ENCODE measurements around the gene COL27A1.

COL27A1 gene

DNA sequence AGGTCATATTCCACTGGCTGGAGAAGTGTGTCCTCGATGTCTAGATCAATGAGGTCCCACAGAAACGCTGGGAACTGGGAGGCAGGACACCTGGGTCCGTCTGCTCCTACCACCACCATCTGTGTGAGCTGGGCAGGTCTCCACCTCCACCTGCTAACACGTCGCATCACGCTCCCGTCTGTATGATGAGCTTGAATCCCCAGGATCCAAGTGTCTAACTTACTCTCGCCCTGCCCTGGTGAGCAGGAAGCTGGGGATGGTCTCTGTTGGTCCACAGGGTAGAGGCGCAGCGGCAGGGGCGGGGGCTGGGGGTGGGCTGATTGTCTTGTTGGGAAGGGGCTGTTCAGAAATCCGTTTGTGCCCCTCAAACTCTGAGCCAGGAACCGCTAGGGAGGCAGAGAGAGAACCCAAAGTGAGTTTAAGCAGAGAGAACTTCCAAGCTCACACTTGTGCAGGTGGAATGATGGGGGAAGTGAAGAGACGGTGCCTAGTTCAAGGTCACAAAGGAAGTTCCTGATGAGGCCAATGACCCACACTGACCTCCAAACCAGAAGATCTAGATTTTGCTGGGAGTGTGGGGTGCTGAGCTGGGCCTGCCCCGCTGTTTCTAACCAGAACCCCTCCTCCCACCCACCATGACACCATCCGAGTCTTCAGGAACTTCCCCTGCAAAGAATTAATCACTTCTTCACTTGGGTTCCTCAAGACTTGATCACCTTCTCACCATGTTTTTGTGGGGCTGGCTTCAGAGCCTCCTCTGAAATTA lies 195.5 kb downstream of the COL27A1 start:
- no peaks in the 10 kb centered on the region for H3K9me3 ChIP-seq (ENCODE audit: insufficient read depth, low read length)
- no peak for TF ChIP-seq YY1 (IDR thresholded peaks at IDR 0.05; ENCODE audit: insufficient read depth, insufficient read length)
- TF ChIP-seq SUZ12 (IDR thresholded peaks at IDR 0.05; ENCODE audit: extremely low read depth, insufficient read depth, insufficient read length), result no peak
- TF ChIP-seq ZNF274 (IDR thresholded peaks at IDR 0.05; ENCODE audit: low read depth, low read length), result no peak
- H3K4me3 ChIP-seq (ENCODE audit: insufficient read length, low read depth), result no peak overlapping the region
- H3K4me1 ChIP-seq (ENCODE audit: insufficient read depth, insufficient read length), result peaks cover 13% of the 10 kb centered on the region
- H3K9ac ChIP-seq (ENCODE audit: insufficient read length, low read depth), result no peak overlapping the region
- no peaks in the 10 kb centered on the region for H3K27me3 ChIP-seq (ENCODE audit: insufficient read depth, insufficient read length)
- H3K36me3 ChIP-seq (ENCODE audit: insufficient read depth, insufficient read length, low read length), result peaks cover 68% of the 10 kb centered on the region
- no peak for DNase-seq (ENCODE audit: low read depth, low spot score)

DNA sequence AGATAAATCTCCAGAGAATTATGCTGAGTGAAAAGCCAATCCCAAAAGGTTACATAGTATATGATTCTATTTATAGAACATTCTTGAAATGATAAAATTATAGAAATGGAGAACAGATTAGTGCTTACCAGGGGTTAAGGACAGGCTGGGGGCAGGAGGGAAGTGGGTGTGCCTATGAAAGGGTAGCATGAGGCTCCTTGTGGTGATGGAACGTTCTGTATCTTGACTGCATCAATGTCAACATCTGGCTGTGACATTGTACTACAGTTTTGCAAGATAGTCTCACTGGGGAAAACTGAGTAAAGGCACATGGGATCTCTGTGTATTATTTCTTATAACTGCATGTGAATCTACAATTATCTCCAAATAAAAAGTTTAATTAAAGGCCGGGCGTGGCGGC lies 196.6 kb downstream of the COL27A1 start:
- peaks cover 13% of the 10 kb centered on the region for H3K4me1 ChIP-seq (ENCODE audit: insufficient read depth, insufficient read length)
- H3K4me3 ChIP-seq (ENCODE audit: insufficient read length, low read depth), result no peak overlapping the region
- no peak overlapping the region for H3K9ac ChIP-seq (ENCODE audit: insufficient read length, low read depth)
- no peaks in the 10 kb centered on the region for H3K9me3 ChIP-seq (ENCODE audit: insufficient read depth, low read length)
- no peak for DNase-seq (ENCODE audit: low read depth, low spot score)
- no peak for TF ChIP-seq YY1 (IDR thresholded peaks at IDR 0.05; ENCODE audit: insufficient read depth, insufficient read length)
- no peak for TF ChIP-seq ZNF274 (IDR thresholded peaks at IDR 0.05; ENCODE audit: low read depth, low read length)
- TF ChIP-seq SUZ12 (IDR thresholded peaks at IDR 0.05; ENCODE audit: extremely low read depth, insufficient read depth, insufficient read length), result no peak
- peaks cover 68% of the 10 kb centered on the region for H3K36me3 ChIP-seq (ENCODE audit: insufficient read depth, insufficient read length, low read length)
- H3K27me3 ChIP-seq (ENCODE audit: insufficient read depth, insufficient read length), result no peaks in the 10 kb centered on the region

DNA sequence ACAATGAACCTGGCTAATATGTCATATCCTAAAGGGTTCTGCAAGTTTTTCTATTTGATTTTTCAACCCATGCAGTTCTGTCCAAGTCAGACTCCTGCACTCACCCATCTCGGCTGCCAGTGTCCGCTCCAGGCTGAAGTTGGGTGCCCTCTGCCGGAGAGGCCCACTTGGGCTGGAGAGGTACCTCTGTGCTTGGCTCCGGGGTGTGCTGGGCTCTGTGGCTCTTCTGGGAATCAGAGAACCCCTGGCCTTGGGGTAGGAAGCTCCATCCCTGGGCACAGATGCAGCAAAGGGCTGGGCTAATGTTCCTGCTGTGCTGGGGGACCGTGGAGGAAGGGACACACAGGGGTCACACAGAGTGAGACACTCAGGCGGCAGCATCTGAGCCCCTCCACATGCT lies 200.5 kb downstream of the COL27A1 start:
- no peak for TF ChIP-seq YY1 (IDR thresholded peaks at IDR 0.05; ENCODE audit: insufficient read depth, insufficient read length)
- no peak for TF ChIP-seq ZNF274 (IDR thresholded peaks at IDR 0.05; ENCODE audit: low read depth, low read length)
- TF ChIP-seq SUZ12 (IDR thresholded peaks at IDR 0.05; ENCODE audit: extremely low read depth, insufficient read depth, insufficient read length), result no peak
- DNase-seq (ENCODE audit: low read depth, low spot score), result no peak
- H3K27me3 ChIP-seq (ENCODE audit: insufficient read depth, insufficient read length), result no peaks in the 10 kb centered on the region
- H3K9me3 ChIP-seq (ENCODE audit: insufficient read depth, low read length), result no peaks in the 10 kb centered on the region
- H3K36me3 ChIP-seq (ENCODE audit: insufficient read depth, insufficient read length, low read length), result peaks cover 72% of the 10 kb centered on the region
- H3K4me1 ChIP-seq (ENCODE audit: insufficient read depth, insufficient read length), result no peaks in the 10 kb centered on the region
- H3K9ac ChIP-seq (ENCODE audit: insufficient read length, low read depth), result no peak overlapping the region
- no peak overlapping the region for H3K4me3 ChIP-seq (ENCODE audit: insufficient read length, low read depth)

DNA sequence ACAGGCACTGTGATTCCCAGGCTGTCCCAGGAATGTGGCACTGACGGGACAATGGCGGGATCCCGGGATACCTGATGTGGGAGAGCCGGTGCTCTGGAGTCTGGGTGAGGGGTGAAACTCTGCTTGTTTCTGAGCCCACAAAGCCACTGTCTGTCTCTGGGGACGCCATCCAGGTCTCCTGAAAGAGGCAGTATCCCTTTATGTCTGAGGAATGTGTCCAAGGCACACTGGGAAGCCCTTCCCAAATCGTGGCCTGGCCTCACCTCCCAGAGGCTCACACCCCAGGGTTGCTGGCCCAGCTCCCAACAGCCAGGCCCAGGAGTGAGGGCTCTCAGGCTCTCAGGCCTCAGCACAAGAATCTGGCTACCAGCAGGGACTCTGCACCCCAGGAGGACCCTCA lies 201.5 kb downstream of the COL27A1 start:
- Histone ChIP-seq H3K9ac (ENCODE audit: insufficient read length, low read depth) (no peak overlapping the region), H3K4me3 (ENCODE audit: insufficient read length, low read depth) (no peak overlapping the region), H3K4me1 (ENCODE audit: insufficient read depth, insufficient read length) (no peaks in the 10 kb centered on the region), H3K36me3 (ENCODE audit: insufficient read depth, insufficient read length, low read length) (peaks cover 75% of the 10 kb centered on the region), H3K9me3 (ENCODE audit: insufficient read depth, low read length) (no peaks in the 10 kb centered on the region), H3K27me3 (ENCODE audit: insufficient read depth, insufficient read length) (no peaks in the 10 kb centered on the region)
- TF ChIP-seq ZNF274 (IDR thresholded peaks at IDR 0.05; ENCODE audit: low read depth, low read length) (no peak), YY1 (IDR thresholded peaks at IDR 0.05; ENCODE audit: insufficient read depth, insufficient read length) (no peak), SUZ12 (IDR thresholded peaks at IDR 0.05; ENCODE audit: extremely low read depth, insufficient read depth, insufficient read length) (no peak)
- DNase-seq (ENCODE audit: low read depth, low spot score), result no peak

DNA sequence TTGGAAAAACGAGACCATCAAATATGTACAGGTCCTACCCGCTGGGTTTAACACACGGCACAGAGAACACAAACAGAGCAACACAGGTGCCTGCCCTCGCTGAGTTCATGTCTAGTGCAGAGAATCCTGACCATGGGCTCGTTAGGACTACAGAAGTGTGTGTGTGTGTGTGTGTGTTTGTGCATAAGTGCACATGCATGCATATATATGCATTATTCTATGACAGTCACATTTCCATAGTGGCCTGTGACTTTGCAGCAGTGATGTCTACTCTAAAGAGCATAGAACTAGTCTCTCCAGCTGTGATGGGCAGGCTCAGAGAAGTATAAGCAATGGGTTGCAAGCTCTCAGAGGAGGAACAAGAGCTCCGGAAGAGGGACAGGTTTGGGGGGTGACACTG lies 202.0 kb downstream of the COL27A1 start:
- no peaks in the 10 kb centered on the region for H3K9me3 ChIP-seq (ENCODE audit: insufficient read depth, low read length)
- peaks cover 76% of the 10 kb centered on the region for H3K36me3 ChIP-seq (ENCODE audit: insufficient read depth, insufficient read length, low read length)
- TF ChIP-seq ZNF274 (IDR thresholded peaks at IDR 0.05; ENCODE audit: low read depth, low read length) (no peak), SUZ12 (IDR thresholded peaks at IDR 0.05; ENCODE audit: extremely low read depth, insufficient read depth, insufficient read length) (no peak), YY1 (IDR thresholded peaks at IDR 0.05; ENCODE audit: insufficient read depth, insufficient read length) (no peak)
- H3K4me3 ChIP-seq (ENCODE audit: insufficient read length, low read depth), result no peak overlapping the region
- no peaks in the 10 kb centered on the region for H3K27me3 ChIP-seq (ENCODE audit: insufficient read depth, insufficient read length)
- DNase-seq (ENCODE audit: low read depth, low spot score), result no peak
- H3K4me1 ChIP-seq (ENCODE audit: insufficient read depth, insufficient read length), result no peaks in the 10 kb centered on the region
- no peak overlapping the region for H3K9ac ChIP-seq (ENCODE audit: insufficient read length, low read depth)

DNA sequence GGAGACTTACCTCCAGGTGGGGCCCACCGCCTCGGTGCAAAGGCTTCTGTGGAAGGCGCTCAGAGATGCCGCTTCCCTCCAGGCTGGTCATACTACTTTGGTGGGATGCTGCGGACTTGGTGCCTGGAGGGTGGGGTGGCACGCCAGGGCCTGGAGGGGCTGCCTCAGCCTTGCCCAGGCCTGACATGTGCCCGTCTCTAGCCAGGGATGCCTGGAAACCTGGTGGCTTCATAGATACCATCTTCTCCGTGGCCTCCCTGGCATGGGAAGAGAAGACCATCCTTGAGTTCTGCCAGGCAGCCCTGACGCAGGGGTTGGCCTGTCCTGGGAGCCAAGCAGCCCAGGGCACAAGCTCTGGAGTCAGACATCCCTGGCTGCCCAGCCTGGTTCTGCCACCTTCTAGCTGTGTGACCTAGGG lies 202.6 kb downstream of the COL27A1 start:
- Histone ChIP-seq H3K9ac (ENCODE audit: insufficient read length, low read depth) (no peak overlapping the region), H3K9me3 (ENCODE audit: insufficient read depth, low read length) (no peaks in the 10 kb centered on the region), H3K27me3 (ENCODE audit: insufficient read depth, insufficient read length) (no peaks in the 10 kb centered on the region), H3K36me3 (ENCODE audit: insufficient read depth, insufficient read length, low read length) (peaks cover 80% of the 10 kb centered on the region), H3K4me3 (ENCODE audit: insufficient read length, low read depth) (no peak overlapping the region), H3K4me1 (ENCODE audit: insufficient read depth, insufficient read length) (no peaks in the 10 kb centered on the region)
- DNase-seq (ENCODE audit: low read depth, low spot score), result no peak
- TF ChIP-seq ZNF274 (IDR thresholded peaks at IDR 0.05; ENCODE audit: low read depth, low read length) (no peak), SUZ12 (IDR thresholded peaks at IDR 0.05; ENCODE audit: extremely low read depth, insufficient read depth, insufficient read length) (no peak), YY1 (IDR thresholded peaks at IDR 0.05; ENCODE audit: insufficient read depth, insufficient read length) (no peak)

DNA sequence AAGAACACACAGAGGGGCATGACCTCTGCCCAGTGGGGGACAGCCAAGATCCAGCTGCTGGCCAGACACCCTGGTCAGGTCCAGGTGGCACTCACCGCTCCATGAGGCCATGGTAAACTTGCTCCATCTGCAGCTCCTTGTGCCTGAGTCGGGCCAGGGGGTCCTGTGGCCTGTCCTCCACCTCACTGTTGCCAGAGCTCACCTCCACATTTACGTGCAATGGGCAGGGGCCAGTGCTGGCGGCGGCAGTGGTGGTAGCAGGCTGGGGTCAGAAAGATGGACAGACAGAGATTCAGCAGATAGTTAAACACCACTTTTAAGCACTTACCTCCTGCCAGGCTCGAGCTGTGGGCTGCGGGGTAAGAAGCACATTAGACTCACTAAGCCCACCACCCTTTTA lies 204.5 kb downstream of the COL27A1 start:
- Histone ChIP-seq H3K4me3 (ENCODE audit: insufficient read length, low read depth) (no peak overlapping the region), H3K9me3 (ENCODE audit: insufficient read depth, low read length) (no peaks in the 10 kb centered on the region), H3K4me1 (ENCODE audit: insufficient read depth, insufficient read length) (no peaks in the 10 kb centered on the region), H3K27me3 (ENCODE audit: insufficient read depth, insufficient read length) (no peaks in the 10 kb centered on the region), H3K9ac (ENCODE audit: insufficient read length, low read depth) (no peak overlapping the region), H3K36me3 (ENCODE audit: insufficient read depth, insufficient read length, low read length) (peaks cover 89% of the 10 kb centered on the region)
- no peak for DNase-seq (ENCODE audit: low read depth, low spot score)
- no peak for TF ChIP-seq SUZ12 (IDR thresholded peaks at IDR 0.05; ENCODE audit: extremely low read depth, insufficient read depth, insufficient read length)
- no peak for TF ChIP-seq YY1 (IDR thresholded peaks at IDR 0.05; ENCODE audit: insufficient read depth, insufficient read length)
- TF ChIP-seq ZNF274 (IDR thresholded peaks at IDR 0.05; ENCODE audit: low read depth, low read length), result no peak

All from NT2/D1 (cell line).